ENCODE data around the gene STAC3.
A peak's percentile ranks its signal among the peaks of the same experiment; 100 is the strongest.
"Not testable (repeated sequence)": the region's sequence is repeated elsewhere in the genome, so short reads cannot be mapped to it uniquely, and the experiment has no call there.

STAC3 gene

DNA sequence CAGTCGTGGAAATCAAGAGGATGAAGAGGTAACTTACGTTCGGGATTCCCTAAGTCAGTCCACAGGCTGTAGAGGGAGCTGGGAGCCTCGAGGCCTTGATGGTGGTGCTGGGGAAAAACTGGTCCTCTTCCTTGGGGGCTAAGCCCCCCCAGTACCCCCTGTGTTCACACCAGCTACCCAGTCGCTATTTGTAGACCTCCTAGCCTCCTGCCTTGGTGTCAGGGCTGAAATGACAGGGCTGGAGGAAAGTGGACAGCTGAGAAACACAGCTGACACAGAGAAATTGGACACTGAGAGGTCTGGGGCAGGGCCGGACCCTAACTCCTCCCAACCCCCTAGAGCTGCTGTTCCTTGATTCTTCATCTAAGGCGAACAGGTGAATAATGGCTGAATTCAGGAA, at the start of gene STAC3:
Gene STAC3, minus strand, starts transcription at position 232 of the 400 bp plus-strand sequence. CDS start 1,551 bp downstream, outside the sequence.
- no peak for DNase-seq

DNA sequence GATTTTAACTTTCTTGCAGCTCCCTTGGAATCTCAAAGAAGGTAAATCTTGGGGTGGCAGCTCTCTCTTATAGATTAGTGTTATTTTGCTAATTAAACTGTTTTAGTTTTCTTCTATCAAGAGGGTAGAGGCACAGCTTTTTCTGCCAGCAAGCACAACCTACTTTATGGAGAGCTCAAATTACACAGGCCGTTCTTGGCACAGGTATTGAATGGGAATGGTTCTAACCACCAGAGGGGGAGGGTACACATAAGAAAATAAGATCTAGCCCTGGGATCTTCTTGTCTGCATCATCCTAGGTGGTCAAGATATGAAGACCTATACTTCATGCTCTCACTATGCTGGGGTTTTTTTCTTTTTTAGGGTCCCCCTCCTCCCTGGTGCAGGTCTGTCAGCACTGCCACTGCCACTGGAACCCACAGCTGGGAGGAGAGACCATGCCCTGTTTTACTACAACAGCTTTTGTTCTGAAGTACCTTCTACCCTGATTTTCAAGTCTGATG, 48.6 kb upstream of the STAC3 start:
- DNase-seq = no peak

- no peak for DNase-seq
These were observed 45.3 kb upstream of the STAC3 start for GRCh38 chr12:57296291-57296690.

DNA sequence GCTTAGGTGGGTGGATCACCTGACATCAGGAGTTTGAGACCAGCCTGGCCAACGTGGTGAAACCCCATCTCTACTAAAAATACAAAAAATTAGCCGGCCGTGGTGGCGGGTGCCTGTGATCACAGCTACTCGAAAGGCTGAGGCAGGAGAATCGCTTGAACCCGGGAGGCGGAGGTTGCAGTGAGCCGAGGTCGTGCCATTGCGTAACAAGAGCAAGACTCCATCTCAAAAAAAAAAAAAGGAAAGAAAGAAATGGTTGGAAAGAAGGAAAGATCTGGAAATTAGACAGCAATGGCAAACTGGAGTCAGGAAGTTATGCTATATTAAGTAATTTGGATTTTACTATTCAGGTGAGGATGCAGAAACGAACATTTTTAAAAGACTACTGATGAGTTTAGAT, 31.1 kb upstream of the STAC3 start:
- DNase-seq = not testable (repeated sequence)

- peak; percentile 24 for DNase-seq
These were observed 29.4 kb upstream of the STAC3 start for GRCh38 chr12:57280211-57281062.

- DNase-seq = no peak
These were observed 27.7 kb upstream of the STAC3 start for GRCh38 chr12:57278465-57279381.

DNA sequence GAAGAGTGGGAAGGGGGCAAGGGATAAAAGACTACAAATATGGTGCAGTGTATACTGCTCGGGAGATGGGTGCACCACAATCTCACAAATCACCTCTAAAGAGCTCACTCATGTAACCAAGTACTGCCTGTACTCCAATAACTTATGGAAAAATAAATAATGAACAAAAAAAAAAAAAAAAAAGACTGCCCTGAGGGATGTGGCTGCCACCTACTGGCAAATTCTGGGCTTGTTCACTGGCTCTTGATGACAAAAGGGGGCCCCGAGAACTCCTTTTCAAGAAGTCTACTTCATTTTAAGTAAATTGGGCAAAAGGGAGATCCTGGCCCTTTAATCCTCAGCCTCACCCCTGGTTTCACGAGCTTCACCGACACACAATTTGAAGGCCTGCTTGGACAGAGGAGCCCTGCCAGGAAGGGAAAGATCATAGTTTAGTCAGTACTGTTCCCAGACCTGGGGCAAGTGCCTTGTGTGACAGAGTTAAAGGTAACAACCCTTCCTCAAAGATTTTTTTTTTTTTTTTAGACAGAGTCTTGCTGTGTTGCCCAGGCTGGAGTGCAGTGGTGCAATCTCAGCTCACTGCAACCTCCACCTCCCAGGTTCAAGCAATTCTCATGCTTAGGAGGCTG, 26.1 kb upstream of the STAC3 start:
- no peak for DNase-seq

GRCh38 chr12:57276233-57276632, 25.2 kb upstream of the STAC3 start:
- not testable (repeated sequence) for DNase-seq

DNA sequence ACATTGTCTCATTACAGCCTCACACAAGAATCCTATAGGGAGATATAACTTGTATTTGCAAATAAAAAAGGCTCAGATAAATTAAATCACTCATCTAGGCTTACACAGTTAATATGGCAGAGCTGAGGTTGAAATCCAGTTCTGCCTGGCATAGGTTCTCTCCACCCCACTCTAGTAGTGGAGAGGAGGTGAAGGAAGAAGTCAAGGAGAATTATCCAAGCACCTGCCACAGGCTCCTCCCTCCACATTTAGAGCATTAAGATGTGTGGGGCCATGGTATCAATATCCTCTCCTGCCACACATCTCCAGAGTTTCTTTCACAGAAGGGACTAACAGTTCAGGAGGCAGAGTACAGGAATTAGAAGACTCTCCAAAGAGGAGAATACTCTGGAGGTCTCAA, 22.5 kb upstream of the STAC3 start:
- DNase-seq = no peak

- no peak for DNase-seq
These were observed 21.6 kb upstream of the STAC3 start for GRCh38 chr12:57272337-57273151.

DNA sequence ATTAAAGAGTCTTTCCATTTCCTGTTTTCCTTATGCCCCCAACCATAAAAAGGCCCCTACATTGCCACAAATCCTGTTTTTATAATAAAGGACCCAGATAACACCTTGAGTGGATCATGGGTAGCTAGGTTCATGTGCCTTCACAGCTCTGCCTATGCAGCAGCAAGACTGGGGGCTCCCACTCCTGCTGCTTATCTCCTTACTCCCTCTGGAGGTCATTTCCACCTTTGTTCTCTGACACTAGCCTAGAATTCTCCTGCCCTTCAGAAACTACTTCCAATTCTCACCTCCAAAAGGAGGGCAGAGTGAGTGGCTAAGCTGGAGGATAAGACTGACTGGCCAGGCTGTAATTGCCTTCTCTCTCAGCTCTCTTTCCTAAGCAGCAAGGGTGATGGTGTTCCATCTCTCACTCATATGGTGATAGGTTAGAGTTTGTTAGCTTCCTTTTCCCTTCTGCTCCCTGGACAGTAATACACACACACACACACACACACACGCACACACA, 20.0 kb upstream of the STAC3 start:
- DNase-seq = no peak

DNA sequence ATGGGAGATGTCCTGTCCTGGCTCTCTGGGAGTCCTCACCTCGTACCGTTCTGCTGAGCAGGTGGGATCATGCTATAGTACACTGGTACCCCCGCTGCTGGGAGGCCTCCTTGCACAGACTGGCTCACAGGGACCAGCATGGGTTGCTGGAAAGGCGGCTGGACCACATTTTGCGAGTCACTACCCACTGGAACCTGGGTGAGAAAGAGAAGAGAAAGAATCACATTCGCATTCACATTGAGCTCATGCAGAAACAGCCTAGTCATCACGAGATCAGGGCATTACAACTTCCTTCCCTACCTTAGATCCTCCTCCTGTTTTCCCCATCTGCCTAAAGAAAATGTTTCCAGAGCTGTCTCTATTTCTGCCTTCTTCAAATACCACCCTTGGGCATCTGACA, 17.3 kb upstream of the STAC3 start:
- DNase-seq = no peak

DNA sequence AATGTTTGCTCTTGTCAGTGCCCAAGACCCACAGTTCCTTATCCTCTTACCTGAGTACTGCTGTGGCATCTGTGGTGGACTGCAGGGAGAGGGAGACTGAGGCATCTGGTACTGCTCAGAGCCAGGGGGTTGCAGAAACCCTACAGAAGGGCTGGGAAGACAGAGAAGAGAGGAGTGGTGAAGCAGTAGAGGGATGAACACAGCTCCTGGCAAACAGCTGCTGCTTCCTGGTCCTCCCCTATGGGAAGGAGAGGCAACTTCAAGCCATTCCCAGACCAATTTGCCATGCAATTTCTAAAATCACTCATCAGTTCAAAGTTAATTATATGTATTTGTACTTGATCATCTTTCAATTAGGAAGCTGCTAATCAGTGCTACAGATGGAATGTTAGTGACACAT, 15.7 kb upstream of the STAC3 start:
- no peak for DNase-seq

- no peak for DNase-seq
These were observed 12.1 kb upstream of the STAC3 start for GRCh38 chr12:57263096-57263495.

DNA sequence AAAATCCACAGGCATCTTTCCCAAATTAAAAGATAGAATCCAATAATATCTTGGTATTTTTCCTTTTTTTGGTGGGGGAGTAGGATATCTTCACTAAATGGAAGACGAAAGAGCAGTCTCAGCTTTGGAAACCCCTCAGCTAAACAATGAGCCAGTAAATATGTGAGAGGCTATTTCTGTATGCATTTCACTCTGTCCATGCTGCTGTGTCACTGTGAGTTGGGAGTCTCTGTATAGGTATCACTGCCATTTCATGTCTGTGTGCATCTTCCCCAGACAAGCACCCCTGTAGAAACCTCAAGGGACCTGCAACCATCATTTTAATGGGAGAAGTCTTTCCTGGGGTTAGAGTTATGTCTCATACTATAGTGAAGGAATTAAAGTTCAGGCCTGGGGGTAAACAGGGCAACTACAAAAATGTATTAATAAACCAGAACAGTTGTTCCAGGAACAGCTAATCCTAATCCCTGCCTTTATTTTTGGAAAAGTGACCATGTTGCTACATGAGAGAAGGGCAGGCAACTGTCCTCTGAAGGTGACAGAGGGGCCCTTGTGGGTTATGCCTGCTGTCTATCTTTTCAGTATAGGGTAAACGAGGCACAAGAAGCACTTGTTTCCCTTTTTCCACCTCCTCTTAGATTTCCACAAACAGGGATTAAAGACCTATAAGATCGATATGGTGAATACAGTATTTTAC, 11.3 kb upstream of the STAC3 start:
- no peak for DNase-seq

DNA sequence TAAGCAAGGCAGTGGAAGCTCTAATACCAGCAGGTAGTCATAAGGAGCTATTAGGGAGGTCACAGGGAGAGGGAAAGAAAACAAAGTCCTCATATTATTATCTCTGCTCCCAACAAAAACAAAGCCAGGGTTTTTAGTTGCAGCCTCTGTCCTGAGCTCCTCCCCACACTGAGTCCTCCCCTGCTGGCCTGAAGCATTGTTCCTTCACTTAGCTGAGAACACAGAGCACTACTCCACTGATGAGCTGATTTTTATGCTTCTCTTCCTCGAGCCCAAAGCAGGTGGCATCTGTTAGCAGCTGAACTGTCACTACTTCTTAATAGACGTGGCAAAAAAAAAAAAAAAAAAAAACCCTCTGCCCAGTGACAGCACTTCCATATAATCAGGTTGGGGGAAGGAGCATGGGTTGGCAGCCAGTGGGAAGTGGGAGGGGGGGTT, 10.5 kb upstream of the STAC3 start:
- DNase-seq = peak; percentile 71

DNA sequence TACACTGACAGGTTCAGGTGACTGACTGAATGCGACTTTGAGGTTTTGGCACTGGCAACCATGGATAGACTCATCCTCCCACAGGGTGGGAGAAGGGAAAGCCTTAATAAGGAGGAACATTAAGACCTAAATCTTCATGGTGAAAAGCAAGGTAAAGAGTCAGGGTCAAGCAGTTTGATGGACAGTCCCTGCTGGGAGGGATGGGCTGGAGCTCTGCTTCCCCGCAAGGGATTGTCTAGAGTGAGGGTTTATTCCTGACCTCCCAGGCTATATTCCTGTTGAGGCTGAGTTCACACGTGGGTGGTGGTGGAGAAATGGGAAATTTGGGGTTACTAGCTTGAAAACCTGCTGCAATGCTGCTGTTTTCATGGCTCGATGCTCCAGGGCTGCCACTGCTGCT, 9.4 kb upstream of the STAC3 start:
- no peak for DNase-seq

DNA sequence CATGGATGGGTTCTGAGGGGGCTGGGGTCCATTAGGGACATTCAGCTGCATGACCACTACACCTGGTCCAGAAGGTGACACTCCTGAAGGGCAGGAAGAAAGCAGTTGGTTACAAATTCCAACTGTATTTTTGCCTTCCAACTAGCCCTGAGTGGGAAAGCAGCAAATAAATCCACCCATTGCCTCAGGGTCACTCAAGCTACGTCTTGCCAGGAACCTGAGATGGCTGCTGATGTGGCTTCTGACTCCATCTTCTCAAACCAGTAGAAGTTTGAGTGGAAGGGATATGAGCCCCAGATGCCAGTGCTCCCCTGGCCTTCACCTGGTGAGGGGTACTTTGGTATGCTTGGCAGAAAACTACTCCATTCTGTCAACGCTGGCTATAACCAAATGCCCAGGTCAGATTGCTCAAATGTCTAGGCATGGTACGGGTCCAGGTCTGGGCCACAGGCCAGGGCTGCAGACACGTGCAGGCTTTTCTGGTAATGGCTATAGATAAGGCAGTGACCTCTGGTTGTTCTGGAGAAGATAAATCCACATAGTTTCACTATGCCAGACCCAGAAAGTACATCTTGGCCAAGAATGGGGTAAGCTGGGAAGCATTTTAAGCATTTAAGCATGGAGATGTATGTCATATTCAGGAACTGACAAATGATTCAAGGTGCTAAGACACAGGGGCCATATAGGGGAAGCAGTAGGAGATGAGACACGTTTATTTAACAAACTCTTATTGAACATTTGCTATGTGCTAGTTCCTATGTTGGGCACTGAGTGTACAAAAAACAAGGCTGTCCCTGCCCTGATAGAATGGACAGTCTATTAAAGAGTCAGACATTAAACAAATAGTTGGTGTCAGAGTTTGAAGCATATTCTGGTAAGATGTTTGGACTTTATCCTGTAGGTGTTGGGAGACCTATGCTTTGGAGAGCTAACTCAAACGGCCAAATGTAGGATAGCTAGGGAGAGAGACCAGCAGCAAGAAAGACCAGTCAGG, 8.3 kb upstream of the STAC3 start:
- no peak for DNase-seq

DNA sequence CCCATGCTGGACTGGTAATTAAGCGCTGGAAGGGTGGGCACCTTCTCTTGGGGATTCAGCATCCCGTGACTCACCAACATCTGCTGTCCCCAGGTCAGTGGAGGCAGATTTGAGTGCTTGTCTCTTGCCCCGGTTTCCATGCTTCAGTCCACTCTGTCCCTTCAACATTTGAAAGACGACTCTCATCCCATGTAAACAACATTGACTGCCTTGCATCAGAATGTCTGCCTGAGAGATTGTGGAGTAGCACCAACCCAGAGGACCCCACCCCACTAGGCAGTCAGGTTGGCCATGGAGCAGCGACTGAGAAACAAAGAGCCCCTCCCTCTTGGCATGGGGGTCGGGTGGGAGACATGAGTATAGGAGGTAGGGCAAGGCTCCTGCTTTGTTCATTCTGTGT, 4.9 kb upstream of the STAC3 start:
- DNase-seq = no peak
